Measurements from ENCODE around the gene C2CD4B.

The C2CD4B gene

GRCh38 chr15:62147551-62147950 is 17.5 kb downstream of the C2CD4B start:
- DNase-seq (ENCODE audit: low read depth in 2 of 2) = no peak

GRCh38 chr15:62147149-62147548 is 17.9 kb downstream of the C2CD4B start:
- DNase-seq (ENCODE audit: low read depth in 2 of 2) = no peak

- DNase-seq (ENCODE audit: low read depth in 2 of 2) = no peak
Measured at GRCh38 chr15:62145015-62145735, 19.9 kb downstream of the C2CD4B start.

GRCh38 chr15:62142736-62143135 is 22.3 kb downstream of the C2CD4B start:
- DNase-seq (ENCODE audit: low read depth in 2 of 2) = no peak

- no peak for DNase-seq (ENCODE audit: low read depth in 2 of 2)
Measured at GRCh38 chr15:62141643-62142588, 23.2 kb downstream of the C2CD4B start.

- DNase-seq (ENCODE audit: low read depth in 2 of 2) = no peak
Measured at GRCh38 chr15:62141200-62141599, 23.9 kb downstream of the C2CD4B start.

- no peak for DNase-seq (ENCODE audit: low read depth in 2 of 2)
Measured at GRCh38 chr15:62138124-62138523, 27.0 kb downstream of the C2CD4B start.

GRCh38 chr15:62136911-62137865 is 27.9 kb downstream of the C2CD4B start:
- no peak for DNase-seq (ENCODE audit: low read depth in 2 of 2)

- no peak for DNase-seq (ENCODE audit: low read depth in 2 of 2)
Measured at GRCh38 chr15:62135532-62136134, 29.5 kb downstream of the C2CD4B start.

- DNase-seq (ENCODE audit: low read depth in 2 of 2) = no peak
Measured at GRCh38 chr15:62133141-62133540, 31.9 kb downstream of the C2CD4B start.

GRCh38 chr15:62128916-62129315 is 36.2 kb downstream of the C2CD4B start:
- DNase-seq (ENCODE audit: low read depth in 2 of 2) = no peak

- DNase-seq (ENCODE audit: low read depth in 2 of 2) = no peak
Measured at GRCh38 chr15:62126364-62126763, 38.7 kb downstream of the C2CD4B start.

GRCh38 chr15:62125773-62126172 is 39.3 kb downstream of the C2CD4B start:
- DNase-seq (ENCODE audit: low read depth in 2 of 2) = no peak

GRCh38 chr15:62124973-62125303 is 40.1 kb downstream of the C2CD4B start:
- DNase-seq (ENCODE audit: low read depth in 2 of 2) = no peak

GRCh38 chr15:62124176-62124972 is 40.7 kb downstream of the C2CD4B start:
- DNase-seq (ENCODE audit: low read depth in 2 of 2) = no peak

GRCh38 chr15:62122249-62122648 is 42.8 kb downstream of the C2CD4B start:
- no peak for DNase-seq (ENCODE audit: low read depth in 2 of 2)

GRCh38 chr15:62121273-62122015 is 43.6 kb downstream of the C2CD4B start:
- DNase-seq (ENCODE audit: low read depth in 2 of 2) = no peak

- DNase-seq (ENCODE audit: low read depth in 2 of 2) = no peak
Measured at GRCh38 chr15:62120776-62121175, 44.3 kb downstream of the C2CD4B start.

GRCh38 chr15:62119874-62120273 is 45.2 kb downstream of the C2CD4B start:
- no peak for DNase-seq (ENCODE audit: low read depth in 2 of 2)

Data from stimulated activated CD8-positive, alpha-beta memory T cell treated with anti-CD3 and anti-CD28 coated beads, Interleukin-15, amount 100 ng/mL, for 4 hours (primary cell).